NT2/D1 (cell line): Measurements from ENCODE around the gene GAS7.

ENCODE experiments used
- SUZ12 ChIP-seq: IDR thresholded peaks from 2 replicates; pipeline ENCODE4 v1.6.1; 2011; ENCODE audit not compliant: insufficient read length, insufficient read depth; ENCODE audit errors: extremely low read depth
- YY1 ChIP-seq: IDR thresholded peaks from 2 replicates; pipeline ENCODE4 v1.6.1; 2011; ENCODE audit not compliant: insufficient read length, insufficient read depth
- ZNF274 ChIP-seq: IDR thresholded peaks from 2 replicates; pipeline ENCODE4 v1.6.1; 2011; ENCODE audit warnings: mild to moderate bottlenecking, low read depth, low read length

GRCh38 chr17:9928601-9929333 is 269.6 kb downstream of the GAS7 start:
- no peak for TF ChIP-seq SUZ12
- no peak for TF ChIP-seq ZNF274
- no peak for TF ChIP-seq YY1
